Colonic mucosa (tissue), 4 donors: ENCODE data around the gene GSG1L. TPM values are rescaled to one million over a fixed set of nuclear protein-coding genes. Genes with fewer than 3 reads are reported as not detected.

Experiments used
- DNase-seq: peaks from one replicate; pipeline ENCODE4 v3.0.0-alpha.2; 2020
- H3K27ac ChIP-seq: fragments of 200-600 bp; one replicate; pipeline ENCODE4 v1.8.0; 2021
- H3K27me3 ChIP-seq: fragments of 200-600 bp; one replicate; pipeline ENCODE4 v1.8.0; 2021
- H3K36me3 ChIP-seq: fragments of 200-600 bp; one replicate; pipeline ENCODE4 v1.8.0; 2021
- H3K4me1 ChIP-seq: fragments of 200-600 bp; one replicate; pipeline ENCODE4 v1.8.0; 2021; ENCODE audit warnings: mild to moderate bottlenecking
- H3K4me3 ChIP-seq: fragments of 200-600 bp; one replicate; pipeline ENCODE4 v1.8.0; 2021
- H3K9ac ChIP-seq, 2 donors: one replicate each; pipeline ENCODE4 v1.7.0; 2013; ENCODE audit warnings: control low read depth in 2 of 2, low read depth in 2 of 2, low read length in 2 of 2
- H3K9me3 ChIP-seq: fragments of 200-600 bp; one replicate; pipeline ENCODE4 v1.8.0; 2021
- CTCF ChIP-seq: fragments of 200-600 bp; IDR thresholded peaks from one replicate; pipeline ENCODE4 v1.8.0; 2022; ENCODE audit warnings: antibody characterized with exemption, mild to moderate bottlenecking
- intact Hi-C: fragments of 100-400 bp; cut with DNase I; formaldehyde crosslinking; loops from one replicate; pipeline ENCODE4 v1.14.1; 2022
- total RNA-seq, 2 donors: library from RNA; stranded (reverse); fragmentation: NEBNext Ultra II Directional in 1 of 2; extraction: Animal tissue kit (Norgen Biotek cat#: 25700) in 1 of 2; gene quantifications; one replicate each; pipeline ENCODE4 v1.2.1, GENCODE V29; 2021
- donor health status: healthy.
- donor health status: DM: no; HTN: no; CAD: no.
- donor health status: DM: no; HTN: no; CAD: no.

Gene GSG1L
- total RNA-seq, 2 donors from 2014 or later: 0.13 to 0.15 TPM

DNA sequence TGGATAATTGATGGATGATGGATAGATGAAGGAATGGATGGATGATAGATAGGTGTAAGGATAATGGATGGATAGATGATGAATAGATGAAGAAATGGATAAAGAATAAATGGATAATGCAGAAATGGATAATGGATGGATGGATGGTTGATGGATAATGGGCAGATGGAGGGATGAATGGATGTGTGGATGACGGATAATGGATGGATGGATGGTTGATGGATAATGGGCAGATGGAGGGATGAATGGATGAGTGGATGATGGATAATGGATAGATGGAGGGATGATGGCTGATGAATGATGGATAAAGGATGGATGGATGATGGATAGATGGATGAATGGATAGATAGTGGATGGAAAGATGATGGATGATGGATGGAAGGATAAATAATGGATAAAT lies 274.4 kb downstream of the GSG1L start:
- Histone ChIP-seq H3K4me1 (no peaks in the 10 kb centered on the region), H3K36me3 (no peaks in the 10 kb centered on the region), H3K27ac (no peak overlapping the region), H3K9me3 (no peaks in the 10 kb centered on the region), H3K4me3 (no peak overlapping the region), H3K27me3 (no peaks in the 10 kb centered on the region), H3K9ac (no peak overlapping the region)
- intact Hi-C loops: no loop called here
- no peak for TF ChIP-seq CTCF
- no peak for DNase-seq

- H3K9me3 ChIP-seq: no peaks in the 10 kb centered on the region
- H3K36me3 ChIP-seq: no peaks in the 10 kb centered on the region
- H3K27ac ChIP-seq: no peak overlapping the region
- no peaks in the 10 kb centered on the region for H3K4me1 ChIP-seq
- no peak for TF ChIP-seq CTCF
- H3K27me3 ChIP-seq: no peaks in the 10 kb centered on the region
- no peak overlapping the region for H3K9ac ChIP-seq
- DNase-seq: no peak
- no peak overlapping the region for H3K4me3 ChIP-seq
- intact Hi-C loops: no loop called here
These were observed 275.8 kb downstream of the GSG1L start for GRCh38 chr16:27787665-27788064.

GRCh38 chr16:27786923-27787625 lies 276.4 kb downstream of the GSG1L start:
- no peak overlapping the region for H3K27ac ChIP-seq
- no peak overlapping the region for H3K9ac ChIP-seq
- no peaks in the 10 kb centered on the region for H3K36me3 ChIP-seq
- no peaks in the 10 kb centered on the region for H3K27me3 ChIP-seq
- no peak for DNase-seq
- intact Hi-C loops: no loop called here
- H3K9me3 ChIP-seq: no peaks in the 10 kb centered on the region
- H3K4me3 ChIP-seq: no peak overlapping the region
- TF ChIP-seq CTCF: no peak
- no peaks in the 10 kb centered on the region for H3K4me1 ChIP-seq

GRCh38 chr16:27786221-27786922 lies 277.1 kb downstream of the GSG1L start:
- no peak for TF ChIP-seq CTCF

GRCh38 chr16:27785307-27785678 lies 278.2 kb downstream of the GSG1L start:
- Histone ChIP-seq H3K4me1 (no peaks in the 10 kb centered on the region), H3K4me3 (no peak overlapping the region), H3K9me3 (no peaks in the 10 kb centered on the region), H3K9ac (no peak overlapping the region), H3K27ac (no peak overlapping the region), H3K36me3 (no peaks in the 10 kb centered on the region), H3K27me3 (no peaks in the 10 kb centered on the region)
- no peak for TF ChIP-seq CTCF
- DNase-seq: no peak
- intact Hi-C loops: no loop called here

More at GRCh38 chr16:27786221-27786922, 277.1 kb downstream of the GSG1L start:
- Histone ChIP-seq H3K27ac (no peak overlapping the region), H3K4me3 (no peak overlapping the region), H3K9ac (no peak overlapping the region), H3K27me3 (no peaks in the 10 kb centered on the region), H3K9me3 (no peaks in the 10 kb centered on the region), H3K36me3 (no peaks in the 10 kb centered on the region), H3K4me1 (no peaks in the 10 kb centered on the region)
- intact Hi-C loops: no loop called here
- no peak for DNase-seq
